GM06990 (cell line): Measurements from ENCODE around the gene SMOC2.

Experiments used
- DNase-seq: peaks from one replicate; pipeline ENCODE4 v3.0.0-alpha.2; 2011; ENCODE audit not compliant: insufficient read length; ENCODE audit errors: extremely low read depth
- H3K27me3 ChIP-seq: replicated peaks from 2 replicates; pipeline ENCODE4 v1.6.0; 2011; ENCODE audit warnings: low read length; ENCODE audit not compliant: control insufficient read depth, insufficient read depth
- H3K36me3 ChIP-seq: 2 replicates; pipeline ENCODE4 v1.5.1; 2011; ENCODE audit warnings: low read length; ENCODE audit not compliant: control insufficient read depth, insufficient read depth
- H3K4me3 ChIP-seq: replicated peaks from 2 replicates; pipeline ENCODE4 v1.5.1; 2011; ENCODE audit warnings: low read depth, mild to moderate bottlenecking, control low read depth, low read length
- TF ChIP-seq, protein P1 (sequence below): IDR thresholded peaks from 2 replicates; pipeline ENCODE4 v1.5.1; 2011; ENCODE audit warnings: low read length, control low read depth, mild to moderate bottlenecking, inconsistent platforms; ENCODE audit not compliant: insufficient read depth, poor library complexity, severe bottlenecking

Gene SMOC2

GRCh38 chr6:168515376-168515775 lies 74.4 kb downstream of the SMOC2 start:
- Histone ChIP-seq H3K36me3 (no peaks in the 10 kb centered on the region), H3K27me3 (no peaks in the 10 kb centered on the region), H3K4me3 (no peak overlapping the region)
- TF ChIP-seq, protein P1, sequence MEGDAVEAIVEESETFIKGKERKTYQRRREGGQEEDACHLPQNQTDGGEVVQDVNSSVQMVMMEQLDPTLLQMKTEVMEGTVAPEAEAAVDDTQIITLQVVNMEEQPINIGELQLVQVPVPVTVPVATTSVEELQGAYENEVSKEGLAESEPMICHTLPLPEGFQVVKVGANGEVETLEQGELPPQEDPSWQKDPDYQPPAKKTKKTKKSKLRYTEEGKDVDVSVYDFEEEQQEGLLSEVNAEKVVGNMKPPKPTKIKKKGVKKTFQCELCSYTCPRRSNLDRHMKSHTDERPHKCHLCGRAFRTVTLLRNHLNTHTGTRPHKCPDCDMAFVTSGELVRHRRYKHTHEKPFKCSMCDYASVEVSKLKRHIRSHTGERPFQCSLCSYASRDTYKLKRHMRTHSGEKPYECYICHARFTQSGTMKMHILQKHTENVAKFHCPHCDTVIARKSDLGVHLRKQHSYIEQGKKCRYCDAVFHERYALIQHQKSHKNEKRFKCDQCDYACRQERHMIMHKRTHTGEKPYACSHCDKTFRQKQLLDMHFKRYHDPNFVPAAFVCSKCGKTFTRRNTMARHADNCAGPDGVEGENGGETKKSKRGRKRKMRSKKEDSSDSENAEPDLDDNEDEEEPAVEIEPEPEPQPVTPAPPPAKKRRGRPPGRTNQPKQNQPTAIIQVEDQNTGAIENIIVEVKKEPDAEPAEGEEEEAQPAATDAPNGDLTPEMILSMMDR, result no peak
- no peak for DNase-seq

GRCh38 chr6:168516944-168517741 lies 76.2 kb downstream of the SMOC2 start:
- no peaks in the 10 kb centered on the region for H3K27me3 ChIP-seq
- no peak overlapping the region for H3K4me3 ChIP-seq
- no peaks in the 10 kb centered on the region for H3K36me3 ChIP-seq
- TF ChIP-seq, protein P1, result no peak
- DNase-seq, result no peak

- no peaks in the 10 kb centered on the region for H3K27me3 ChIP-seq
- no peaks in the 10 kb centered on the region for H3K36me3 ChIP-seq
- H3K4me3 ChIP-seq, result no peak overlapping the region
- DNase-seq, result no peak
- TF ChIP-seq, protein P1, result no peak
Observed at GRCh38 chr6:168517742-168518347, 76.9 kb downstream of the SMOC2 start.

DNA sequence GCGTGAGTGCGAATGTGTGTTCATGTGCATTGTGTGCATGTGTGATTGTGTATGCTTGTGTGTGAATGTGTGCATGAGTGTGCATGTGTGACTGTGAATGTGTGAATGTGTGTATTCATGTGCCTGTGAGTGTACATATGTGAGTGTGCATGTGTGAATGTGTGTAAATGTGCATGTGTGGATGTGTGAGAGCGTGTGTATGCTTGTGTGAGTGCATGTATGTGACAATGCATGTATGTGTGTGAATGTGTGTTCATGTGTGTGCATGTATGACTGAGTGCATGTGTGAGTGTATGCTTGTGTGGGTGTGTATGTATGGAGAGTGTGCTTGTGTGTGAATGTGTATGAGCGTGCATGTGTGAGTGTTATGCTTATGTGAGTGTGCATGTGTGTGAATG lies 77.4 kb downstream of the SMOC2 start:
- Histone ChIP-seq H3K27me3 (no peaks in the 10 kb centered on the region), H3K4me3 (no peak overlapping the region), H3K36me3 (no peaks in the 10 kb centered on the region)
- DNase-seq, result no peak
- TF ChIP-seq, protein P1, result no peak

DNA sequence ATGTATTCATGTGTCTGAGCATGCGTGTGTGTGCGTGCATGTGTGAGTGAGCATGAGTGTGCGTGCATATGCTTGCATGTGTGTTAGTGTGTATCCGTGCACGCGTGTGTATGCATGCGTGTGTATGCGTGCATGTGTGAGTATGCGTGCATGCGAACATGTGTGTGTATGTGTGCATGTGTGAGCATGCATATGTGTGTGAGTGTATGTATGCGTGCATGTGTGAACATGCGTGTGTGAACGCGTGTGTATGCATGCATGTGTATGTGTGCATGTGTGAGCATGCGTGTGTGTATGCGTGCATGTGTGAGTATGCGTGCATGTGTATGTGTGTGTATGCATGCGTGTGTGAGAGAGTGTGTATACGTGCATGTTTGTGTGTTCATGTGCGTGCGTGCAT lies 77.9 kb downstream of the SMOC2 start:
- Histone ChIP-seq H3K27me3 (no peaks in the 10 kb centered on the region), H3K36me3 (no peaks in the 10 kb centered on the region), H3K4me3 (no peak overlapping the region)
- DNase-seq, result no peak
- TF ChIP-seq, protein P1, result no peak
